ENCODE results near the gene ADIPOR2. TPM values are rescaled to one million over a fixed set of nuclear protein-coding genes. Genes with fewer than 3 reads are reported as not detected.

ADIPOR2 gene
- polyA plus RNA-seq, 3 donors = 3.9 to 14.6 (median 6.2) TPM

- Mint-ChIP-seq H3K27ac (peak overlapping the region in 5 of 7 donors; percentile 30 to 100 (median 94)), H3K4me1 (peaks cover 78% of the 10 kb centered on the region)
Observed at GRCh38 chr12:1808798-1809480, 118.1 kb downstream of the ADIPOR2 start.

More at GRCh38 chr12:1808798-1809480, 118.1 kb downstream of the ADIPOR2 start:
- Mint-ChIP-seq H3K36me3 (peaks cover 6 to 8% of the 10 kb centered on the region in 2 donors), H3K9me3 (no peaks in the 10 kb centered on the region), H3K4me3 (no peak overlapping the region), H3K27me3 (ENCODE audit: low read depth in 3 of 3) (no peaks in the 10 kb centered on the region)
- no peaks in the 10 kb centered on the region for H3K36me3 ChIP-seq (replicated peaks in 1 of 2; ENCODE audit: control insufficient read depth in 1 of 2, insufficient read depth in 2 of 2, low read length in 2 of 2)
- no peak for DNase-seq
- no peaks in the 10 kb centered on the region for H4K20me1 ChIP-seq (ENCODE audit: insufficient read depth, low read length)
- intact Hi-C loops (cut with micrococcal nuclease) = no loop called here
- no peak overlapping the region for H3K9ac ChIP-seq (ENCODE audit: insufficient read depth, low read length, poor library complexity, severe bottlenecking)
- H3K4me1 ChIP-seq (ENCODE audit: control insufficient read depth in 1 of 2, insufficient read depth in 2 of 2, low read length in 2 of 2) = peaks cover 77 to 92% of the 10 kb centered on the region in 2 donors
- 80% methylated on average over 12 of the region's 22 CpGs for WGBS (ENCODE audit: insufficient coverage)
- peak overlapping the region; percentile 6 for H3K4me2 ChIP-seq (replicated peaks; ENCODE audit: extremely low read depth, low read length, poor library complexity, severe bottlenecking)
- no peak for TF ChIP-seq CTCF (IDR thresholded peaks at IDR 0.05)
- H3K4me3 ChIP-seq (replicated peaks in 1 of 3; ENCODE audit: low read depth in 2 of 3, low read length in 3 of 3) = no peak overlapping the region
- H3K79me2 ChIP-seq (ENCODE audit: insufficient read depth, low read length) = peaks cover 21% of the 10 kb centered on the region
- peak overlapping the region; percentile 94 to 98 for H3K27ac ChIP-seq (ENCODE audit: low read depth in 1 of 2, low read length in 2 of 2)
- no peaks in the 10 kb centered on the region for H3K27me3 ChIP-seq (ENCODE audit: control insufficient read depth in 2 of 2, insufficient read depth in 2 of 2, low read length in 2 of 2)
- H3K9me3 ChIP-seq (replicated peaks in 1 of 2; ENCODE audit: control insufficient read depth in 1 of 2, insufficient read depth in 1 of 2, low read length in 2 of 2) = no peaks in the 10 kb centered on the region
- peak overlapping the region; percentile 11 for H2AFZ ChIP-seq (ENCODE audit: insufficient read depth, low read depth, low read length, poor library complexity, severe bottlenecking)
